Measurements from ENCODE around the gene DLG3.

The DLG3 gene

DNA sequence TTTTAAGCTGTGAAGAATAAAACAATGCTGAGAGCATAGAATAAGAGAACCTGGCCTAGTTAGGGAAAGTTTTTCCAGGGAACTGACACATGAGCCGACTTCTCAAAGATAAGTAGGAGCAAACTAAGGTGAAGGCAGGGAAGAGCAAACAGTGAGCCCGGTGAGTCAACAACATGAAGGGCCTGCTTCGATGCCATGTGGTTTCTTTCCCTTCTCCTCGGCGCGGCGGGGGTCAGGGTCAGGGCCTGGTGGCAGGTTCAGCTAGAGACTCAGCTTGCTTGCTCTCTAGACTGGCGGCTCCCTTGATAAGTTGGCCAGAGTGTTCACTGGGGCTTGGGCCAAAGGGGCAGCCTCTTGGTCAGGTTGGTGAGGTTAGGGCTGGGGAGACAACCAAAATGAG lies 81.1 kb downstream of the DLG3 start:
- no peak for DNase-seq (ENCODE audit: low spot score)

- DNase-seq (ENCODE audit: low spot score), result no peak
These were observed 82.4 kb downstream of the DLG3 start for GRCh38 chrX:70527053-70527452.

- no peak for DNase-seq (ENCODE audit: low spot score)
These were observed 83.1 kb downstream of the DLG3 start for GRCh38 chrX:70527610-70528345.

- DNase-seq (ENCODE audit: low spot score), result no peak
These were observed 90.6 kb downstream of the DLG3 start for GRCh38 chrX:70535198-70535597.

GRCh38 chrX:70549429-70549828 lies 104.8 kb downstream of the DLG3 start:
- DNase-seq (ENCODE audit: low spot score), result no peak

DNA sequence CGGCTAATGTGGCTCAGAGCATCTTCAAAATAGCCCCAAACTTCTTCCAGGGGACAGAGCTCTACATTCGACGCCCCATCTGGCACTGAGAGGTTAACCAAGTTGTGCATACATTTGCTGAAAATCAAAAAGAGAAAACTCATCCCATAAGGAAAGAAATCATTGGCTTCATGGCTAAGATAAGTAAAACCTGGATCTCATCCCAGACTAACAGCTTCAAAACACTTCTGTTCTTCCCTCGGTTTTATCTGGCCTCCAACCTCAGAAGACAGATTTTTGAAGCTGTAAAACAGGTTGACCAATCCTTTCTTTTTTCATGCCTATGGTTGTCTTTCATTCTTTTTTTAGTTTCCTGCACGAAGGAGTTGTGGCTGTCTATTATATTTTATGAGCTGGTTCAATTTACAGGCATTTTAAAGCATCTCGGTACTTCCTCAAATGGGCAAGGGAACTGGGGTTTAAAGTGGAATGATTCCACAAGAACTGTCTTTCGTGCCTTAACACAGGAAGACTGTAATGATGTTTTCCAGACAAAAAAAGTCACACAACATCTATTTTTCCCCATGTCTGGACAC lies 107.6 kb downstream of the DLG3 start:
- DNase-seq (ENCODE audit: low spot score), result no peak

- no peak for DNase-seq (ENCODE audit: low spot score)
These were observed 108.9 kb downstream of the DLG3 start for GRCh38 chrX:70553516-70553915.

GRCh38 chrX:70554081-70554480 lies 109.4 kb downstream of the DLG3 start:
- no peak for DNase-seq (ENCODE audit: low spot score)

DNA sequence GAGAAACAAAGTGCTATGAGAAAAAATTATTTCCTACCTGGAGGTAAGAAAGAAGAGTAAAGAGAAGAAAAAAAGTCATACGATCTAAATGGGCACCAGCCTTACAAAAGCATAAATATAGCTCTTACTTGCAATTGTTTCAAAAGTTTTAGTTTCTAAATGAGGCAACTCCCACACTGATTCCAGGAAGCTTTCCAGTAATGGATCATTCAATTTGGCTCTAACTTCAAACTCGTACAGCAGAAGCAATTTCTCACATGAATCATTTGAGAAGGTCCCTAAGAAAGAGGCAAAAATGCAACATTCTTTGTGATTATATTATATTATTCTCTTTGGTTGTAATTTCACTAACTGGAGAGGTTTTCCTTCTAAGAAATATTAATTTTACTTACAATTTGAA lies 109.9 kb downstream of the DLG3 start:
- DNase-seq (ENCODE audit: low spot score), result no peak

- DNase-seq (ENCODE audit: low spot score), result no peak
These were observed 110.3 kb downstream of the DLG3 start for GRCh38 chrX:70554948-70555347.

All from CD4-positive, alpha-beta T cell treated with Interleukin-6 at 100 ng/mL for 8 hours (primary cell).